Measurements from ENCODE around the gene TTC9C. TPM values are rescaled to one million over a fixed set of nuclear protein-coding genes. Genes with fewer than 3 reads are reported as not detected.

The TTC9C gene
- total and polyA plus RNA-seq, 2 of the 8 experiments (the other 6 are each of a cell fraction or from before 2014, with no cell fraction given) = 25.4 to 34.1 TPM

DNA sequence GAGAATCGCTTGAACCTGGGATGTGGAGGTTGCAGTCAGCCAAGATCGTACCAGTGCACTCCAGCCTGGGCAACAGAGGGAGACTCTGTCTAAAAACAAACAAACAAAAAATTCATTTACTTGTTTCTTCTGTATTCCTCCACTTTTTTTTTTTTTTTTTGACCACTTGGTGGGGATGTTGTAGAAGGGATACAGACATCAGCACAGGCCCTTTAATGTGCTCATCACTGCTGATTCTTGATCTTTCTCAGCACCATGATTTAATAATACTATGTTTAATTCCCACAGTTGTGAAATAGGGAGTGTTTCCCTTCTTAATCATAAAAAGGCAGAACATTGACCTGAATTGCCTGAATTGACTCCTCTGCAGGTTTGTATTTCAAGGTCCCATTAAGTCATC lies 4.5 kb downstream of the TTC9C start:
- Histone ChIP-seq H2AFZ (ENCODE audit: low read length) (no peak overlapping the region), H3K36me3 (ENCODE audit: control insufficient read depth in 2 of 4, insufficient read depth in 4 of 4, low read length in 3 of 4) (peaks cover 5 to 23% (median 8%) of the 10 kb centered on the region in 4 experiments; a peak in 7 of 8 replicates), H3K4me3 (ENCODE audit: extremely low read depth in 1 of 4, insufficient read depth in 2 of 4, low read depth in 3 of 4, low read length in 4 of 4) (no peak overlapping the region), H3K4me2 (ENCODE audit: insufficient read depth in 1 of 2, low read depth in 2 of 2, low read length in 2 of 2) (no peak overlapping the region), H3K14ac (ENCODE audit: insufficient read length) (no peak overlapping the region), H3K56ac (replicated peaks; ENCODE audit: insufficient read length, low read depth, low read length) (no peak overlapping the region), H4K5ac (ENCODE audit: insufficient read length, low read depth, low read length) (no peak overlapping the region), H2BK12ac (ENCODE audit: low read depth, low read length) (no peak overlapping the region), H2BK15ac (ENCODE audit: low read length) (no peak overlapping the region), H3K9me3 (ENCODE audit: insufficient read depth in 2 of 2, low read depth in 1 of 2, low read length in 1 of 2) (no peaks in the 10 kb centered on the region), H3K23ac (ENCODE audit: insufficient read length) (no peak overlapping the region), H3K27ac (ENCODE audit: low read depth, low read length) (no peak overlapping the region), H4K8ac (ENCODE audit: extremely low read depth, insufficient read depth, low read length) (no peak overlapping the region), H4K91ac (replicated peaks; ENCODE audit: insufficient read length, low read length) (no peak overlapping the region), H2AK5ac (ENCODE audit: low read depth, low read length) (no peak overlapping the region), H2BK120ac (replicated peaks; ENCODE audit: low read depth, low read length) (no peak overlapping the region), H3K4ac (replicated peaks; ENCODE audit: insufficient read length, low read depth, low read length) (no peak overlapping the region), H3K18ac (ENCODE audit: extremely low read depth, low read length) (no peak overlapping the region), H4K20me1 (replicated peaks in 1 of 2; ENCODE audit: control insufficient read depth in 1 of 2, insufficient read depth in 2 of 2, low read length in 2 of 2) (no peaks in the 10 kb centered on the region), H3K9ac (replicated peaks in 1 of 4; ENCODE audit: extremely low read depth in 1 of 4, low read depth in 3 of 4, low read length in 3 of 4) (no peak overlapping the region), H3K4me1 (replicated peaks in 1 of 4; ENCODE audit: control insufficient read depth in 3 of 4, insufficient read depth in 4 of 4, low read length in 3 of 4) (no peaks in the 10 kb centered on the region), H3K27me3 (replicated peaks in 1 of 4; ENCODE audit: control insufficient read depth in 3 of 4, extremely low read depth in 1 of 4, insufficient read depth in 3 of 4, low read length in 3 of 4) (no peaks in the 10 kb centered on the region), H2BK5ac (ENCODE audit: low read depth, low read length) (no peak overlapping the region), H3K79me1 (ENCODE audit: low read depth, low read length) (no peaks in the 10 kb centered on the region), H3K79me2 (ENCODE audit: control insufficient read depth in 1 of 2, insufficient read depth in 2 of 2, low read length in 2 of 2) (peaks cover 0 to 33% of the 10 kb centered on the region in 2 experiments; a peak in 3 of 4 replicates), H3K23me2 (ENCODE audit: low read depth, low read length) (peaks cover 5% of the 10 kb centered on the region), H2BK20ac (ENCODE audit: low read length) (no peak overlapping the region)
- POLR2A ChIA-PET (ENCODE audit: partially characterized antibody) = interaction anchor here (1.0 to 10.9 kb wide), 4 partner anchors 19 to 121 kb away, joined by 3 to 192 read pairs (median 98); partner anchors contain the start of genes TAF6L and ZBTB3
- WGBS, 2 experiments (ENCODE audit: extremely low coverage in 1 of 2, insufficient coverage in 1 of 2, insufficient read length in 1 of 2, insufficient replicate concordance in 2 of 2, low coverage in 1 of 2, low lambda C conversion rate in 2 of 2, missing lambda C conversion rate in 1 of 2) = 92% methylated on average over 2 of the region's 2 CpGs; no CpG with 5 or more reads in 1 of the 2 experiments
- CTCF ChIA-PET (ENCODE audit: partially characterized antibody) = interaction anchor here (0.7 to 6.1 kb wide), 6 partner anchors 17 to 863 kb away, joined by 3 to 32 read pairs (median 4); partner anchors contain the start of gene TMEM179B
- TF ChIP-seq SAP30 (IDR thresholded peaks at IDR 0.05; ENCODE audit: insufficient read depth, insufficient replicate concordance, low read length) = no peak
- peak; percentile 51 to 56; a peak in 3 of 4 replicates for TF ChIP-seq RAD21 (IDR thresholded peaks at IDR 0.05 in 1 of 2, conservative IDR thresholded peaks at IDR 0.05 in 1 of 2; ENCODE audit: low read depth in 2 of 2, low read length in 2 of 2)
- DNase-seq (ENCODE audit: low read depth in 1 of 2, low spot score in 2 of 2) = no peak
- no peak for FAIRE-seq

Data from H1 (cell line).